GM12891 (cell line): ENCODE data around the gene PHACTR3.

ENCODE experiments used
- POLR2A ChIP-seq: IDR thresholded peaks from 2 replicates; pipeline ENCODE4 v1.6.1; 2011; ENCODE audit warnings: low read depth, low read length, control low read depth
- POLR2AphosphoS5 ChIP-seq: IDR thresholded peaks from 2 replicates; pipeline ENCODE4 v1.6.1; 2011; ENCODE audit warnings: low read depth, low read length, control low read depth
- SPI1 ChIP-seq: IDR thresholded peaks from 2 replicates; pipeline ENCODE4 v1.6.1; 2011; ENCODE audit warnings: low read depth, low read length, control low read depth
- TAF1 ChIP-seq: IDR thresholded peaks from 2 replicates; pipeline ENCODE4 v1.6.1; 2011; ENCODE audit warnings: low read depth, low read length, control low read depth

- no peak for TF ChIP-seq POLR2AphosphoS5
- no peak for TF ChIP-seq SPI1
- TF ChIP-seq POLR2A, result no peak
- no peak for TF ChIP-seq TAF1
Observed at GRCh38 chr20:59678951-59679350, 74.6 kb downstream of the PHACTR3 start.
